ENCODE measurements around the gene RHEBL1.
A peak's percentile ranks its signal among the peaks of the same experiment; 100 is the strongest.

RHEBL1 gene

DNA sequence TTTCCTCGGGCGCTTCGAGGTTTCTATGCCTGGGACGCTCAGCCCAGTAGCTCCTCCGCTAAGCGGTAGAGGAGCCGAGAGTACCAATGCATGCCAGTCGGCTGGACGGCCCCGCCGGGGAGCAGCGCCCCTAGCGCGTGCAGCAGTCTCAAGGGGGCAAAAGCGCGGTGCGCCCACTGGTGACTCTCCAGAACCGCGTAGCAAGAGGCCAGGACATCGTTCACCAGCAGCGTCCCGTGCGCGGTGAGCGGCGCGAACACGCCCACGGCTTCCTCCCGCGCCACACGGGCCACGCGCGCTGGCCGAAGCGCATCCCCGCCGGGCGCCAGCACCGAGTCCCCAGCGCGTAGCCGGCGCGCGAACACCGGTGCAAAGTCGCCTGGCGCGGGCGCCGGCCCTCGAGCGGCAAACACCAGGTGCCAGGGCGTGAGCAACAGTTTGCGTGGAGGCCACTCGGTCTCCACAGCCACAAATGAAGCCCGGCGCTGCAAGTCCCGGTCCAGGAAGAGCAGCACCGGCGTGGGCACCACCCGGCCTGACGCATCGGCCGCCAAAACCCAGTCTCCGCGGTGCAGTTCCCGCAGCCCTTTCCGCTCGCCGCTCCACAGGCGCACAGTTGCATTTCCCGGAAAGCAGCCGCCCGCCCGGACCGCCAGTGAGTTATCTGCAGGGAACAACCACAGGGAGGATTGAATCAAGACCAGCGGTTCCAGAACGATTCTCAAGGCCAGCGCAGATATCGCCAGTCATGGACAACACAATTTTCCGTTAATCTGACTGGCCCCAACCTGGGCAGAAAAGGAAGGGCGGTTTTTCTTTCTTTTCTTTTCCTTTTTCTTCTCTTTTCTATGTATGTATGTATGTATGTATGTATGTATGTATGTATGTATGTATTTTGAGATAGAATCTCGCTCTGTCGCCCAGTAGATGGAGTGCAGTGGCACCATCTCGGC lies 20.3 kb upstream of the RHEBL1 start:
- peak overlapping the region; percentile 41; the same call in 1 of the 2 replicates for H2AFZ ChIP-seq (ENCODE audit: low read depth, low read length)
- peak overlapping the region; percentile 12; the same call in 1 of the 2 replicates for H3K9ac ChIP-seq (ENCODE audit: low read length)
- H3K4me1 ChIP-seq (ENCODE audit: low read length): peaks cover 27% of the 10 kb centered on the region
- peaks cover 53% of the 10 kb centered on the region for H3K27me3 ChIP-seq (ENCODE audit: low read depth, low read length)
- H3K4me2 ChIP-seq (ENCODE audit: low read length): peak overlapping the region; percentile 80
- H3K4me3 ChIP-seq (ENCODE audit: low read length): peak overlapping the region; percentile 74
- H3K36me3 ChIP-seq (replicated peaks; ENCODE audit: low read depth, low read length): no peaks in the 10 kb centered on the region
- no peak overlapping the region for H3K27ac ChIP-seq (ENCODE audit: low read length)
- TF ChIP-seq, protein P1, sequence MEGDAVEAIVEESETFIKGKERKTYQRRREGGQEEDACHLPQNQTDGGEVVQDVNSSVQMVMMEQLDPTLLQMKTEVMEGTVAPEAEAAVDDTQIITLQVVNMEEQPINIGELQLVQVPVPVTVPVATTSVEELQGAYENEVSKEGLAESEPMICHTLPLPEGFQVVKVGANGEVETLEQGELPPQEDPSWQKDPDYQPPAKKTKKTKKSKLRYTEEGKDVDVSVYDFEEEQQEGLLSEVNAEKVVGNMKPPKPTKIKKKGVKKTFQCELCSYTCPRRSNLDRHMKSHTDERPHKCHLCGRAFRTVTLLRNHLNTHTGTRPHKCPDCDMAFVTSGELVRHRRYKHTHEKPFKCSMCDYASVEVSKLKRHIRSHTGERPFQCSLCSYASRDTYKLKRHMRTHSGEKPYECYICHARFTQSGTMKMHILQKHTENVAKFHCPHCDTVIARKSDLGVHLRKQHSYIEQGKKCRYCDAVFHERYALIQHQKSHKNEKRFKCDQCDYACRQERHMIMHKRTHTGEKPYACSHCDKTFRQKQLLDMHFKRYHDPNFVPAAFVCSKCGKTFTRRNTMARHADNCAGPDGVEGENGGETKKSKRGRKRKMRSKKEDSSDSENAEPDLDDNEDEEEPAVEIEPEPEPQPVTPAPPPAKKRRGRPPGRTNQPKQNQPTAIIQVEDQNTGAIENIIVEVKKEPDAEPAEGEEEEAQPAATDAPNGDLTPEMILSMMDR (IDR thresholded peaks at IDR 0.05; ENCODE audit: low read depth, low read length): peak; percentile 48
- TF ChIP-seq EZH2phosphoT487 (IDR thresholded peaks at IDR 0.05; ENCODE audit: low read depth): no peak
- H4K20me1 ChIP-seq (ENCODE audit: insufficient read depth, low read length): no peaks in the 10 kb centered on the region
- H3K9me3 ChIP-seq (ENCODE audit: insufficient read depth, low read length): no peaks in the 10 kb centered on the region
- no peaks in the 10 kb centered on the region for H3K79me2 ChIP-seq (ENCODE audit: low read length)

DNA sequence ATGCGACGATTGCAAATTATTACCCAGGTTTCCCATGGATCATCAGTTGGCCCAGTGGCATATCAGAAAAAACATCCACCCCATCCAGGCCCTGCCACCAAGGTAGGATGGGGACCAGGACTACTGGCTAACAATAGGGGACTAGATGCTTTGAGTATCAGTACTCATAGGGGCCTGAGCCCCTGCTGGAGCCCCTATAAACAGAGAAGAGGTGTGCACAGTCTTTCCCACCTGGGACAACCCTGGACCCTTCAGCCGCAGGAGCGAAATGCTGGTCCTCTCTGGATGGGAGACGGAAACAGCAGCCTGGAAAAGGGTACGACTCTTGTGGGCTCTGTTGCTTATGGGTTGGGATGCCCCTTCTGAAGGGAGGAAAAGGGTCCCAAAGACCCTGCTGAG lies 19.2 kb upstream of the RHEBL1 start:
- Histone ChIP-seq H4K20me1 (ENCODE audit: insufficient read depth, low read length) (no peaks in the 10 kb centered on the region), H3K27ac (ENCODE audit: low read length) (no peak overlapping the region), H3K36me3 (replicated peaks; ENCODE audit: low read depth, low read length) (no peaks in the 10 kb centered on the region), H3K27me3 (ENCODE audit: low read depth, low read length) (peaks cover 42% of the 10 kb centered on the region), H3K9me3 (ENCODE audit: insufficient read depth, low read length) (no peaks in the 10 kb centered on the region), H3K4me3 (ENCODE audit: low read length) (peak overlapping the region; percentile 71; the same call in 1 of the 2 replicates), H3K4me2 (ENCODE audit: low read length) (peak overlapping the region; percentile 89), H2AFZ (ENCODE audit: low read depth, low read length) (0 out of 2 replicates have a peak overlapping the region, but pooled peaks have one; percentile 99), H3K79me2 (ENCODE audit: low read length) (no peaks in the 10 kb centered on the region), H3K4me1 (ENCODE audit: low read length) (peaks cover 26% of the 10 kb centered on the region), H3K9ac (ENCODE audit: low read length) (no peak overlapping the region)
- no peak for TF ChIP-seq EZH2phosphoT487 (IDR thresholded peaks at IDR 0.05; ENCODE audit: low read depth)
- TF ChIP-seq, protein P1 (IDR thresholded peaks at IDR 0.05; ENCODE audit: low read depth, low read length): no peak

DNA sequence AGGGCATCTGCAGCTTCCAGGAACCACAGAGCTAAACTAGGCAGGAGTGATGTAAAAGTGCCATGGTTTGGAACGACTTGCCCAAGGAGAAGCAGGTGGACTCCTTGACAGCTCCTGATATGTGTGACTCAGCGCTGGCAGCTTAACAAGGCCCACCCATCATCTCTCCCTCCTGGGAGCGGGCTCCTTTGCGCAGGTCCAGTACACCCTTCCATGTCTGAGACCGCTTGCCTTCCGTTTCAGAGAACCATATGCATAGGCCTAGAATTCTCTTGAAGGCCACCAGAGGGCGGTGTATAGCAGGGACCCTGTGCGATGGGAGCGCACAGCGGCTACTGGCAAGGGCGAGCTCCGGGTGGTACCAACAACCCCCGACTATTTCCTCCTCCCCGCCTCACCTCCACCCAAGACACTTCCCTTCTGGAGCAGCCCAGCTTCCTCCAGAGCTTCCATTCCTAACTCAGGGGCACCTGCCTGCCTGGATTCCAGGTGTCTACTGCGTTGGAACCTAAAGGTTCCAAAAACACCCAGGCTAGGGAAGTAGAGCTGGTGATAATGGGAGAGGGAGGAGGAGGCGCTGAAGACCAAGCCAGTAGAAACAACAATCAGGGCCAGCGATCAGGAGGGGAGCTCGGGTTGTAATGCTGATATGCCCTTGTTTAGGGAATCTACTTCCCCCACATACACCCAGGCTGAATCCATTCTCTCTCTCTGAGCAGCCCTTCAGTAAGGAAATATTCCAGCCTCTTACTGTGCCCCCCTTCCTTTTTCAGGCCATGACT lies 18.6 kb upstream of the RHEBL1 start:
- Histone ChIP-seq H3K79me2 (ENCODE audit: low read length) (no peaks in the 10 kb centered on the region), H3K4me3 (ENCODE audit: low read length) (peak overlapping the region; percentile 71), H3K27ac (ENCODE audit: low read length) (no peak overlapping the region), H4K20me1 (ENCODE audit: insufficient read depth, low read length) (no peaks in the 10 kb centered on the region), H2AFZ (ENCODE audit: low read depth, low read length) (peak overlapping the region; percentile 99), H3K9ac (ENCODE audit: low read length) (peak overlapping the region; percentile 46), H3K27me3 (ENCODE audit: low read depth, low read length) (peaks cover 37% of the 10 kb centered on the region), H3K4me1 (ENCODE audit: low read length) (peaks cover 20% of the 10 kb centered on the region), H3K4me2 (ENCODE audit: low read length) (peak overlapping the region; percentile 89), H3K9me3 (ENCODE audit: insufficient read depth, low read length) (no peaks in the 10 kb centered on the region), H3K36me3 (replicated peaks; ENCODE audit: low read depth, low read length) (no peaks in the 10 kb centered on the region)
- TF ChIP-seq EZH2phosphoT487 (IDR thresholded peaks at IDR 0.05; ENCODE audit: low read depth): no peak
- TF ChIP-seq, protein P1 (IDR thresholded peaks at IDR 0.05; ENCODE audit: low read depth, low read length): peak; percentile 79

DNA sequence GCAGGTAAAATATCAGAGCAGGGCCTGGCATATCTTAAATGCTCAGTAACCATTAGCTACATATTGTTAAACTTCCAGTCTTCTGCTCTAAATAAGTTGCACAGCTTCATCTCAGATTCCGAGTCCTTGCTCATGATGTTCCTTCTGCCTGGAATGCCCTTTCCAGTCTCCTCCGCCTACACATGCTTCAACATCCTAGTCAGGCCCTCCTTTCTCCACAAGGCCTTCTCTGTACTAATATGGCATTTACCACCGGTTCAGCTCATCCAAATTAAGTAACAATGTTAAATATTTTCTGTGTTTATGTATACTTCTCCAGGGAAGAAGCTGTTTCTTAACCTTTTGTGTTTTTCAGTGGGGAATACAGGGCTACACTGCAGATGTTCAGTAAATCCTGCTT lies 16.3 kb upstream of the RHEBL1 start:
- peaks cover 17% of the 10 kb centered on the region for H3K27me3 ChIP-seq (ENCODE audit: low read depth, low read length)
- TF ChIP-seq, protein P1 (IDR thresholded peaks at IDR 0.05; ENCODE audit: low read depth, low read length): no peak
- no peak for TF ChIP-seq EZH2phosphoT487 (IDR thresholded peaks at IDR 0.05; ENCODE audit: low read depth)
- H3K79me2 ChIP-seq (ENCODE audit: low read length): no peaks in the 10 kb centered on the region
- H2AFZ ChIP-seq (ENCODE audit: low read depth, low read length): no peak overlapping the region
- H4K20me1 ChIP-seq (ENCODE audit: insufficient read depth, low read length): no peaks in the 10 kb centered on the region
- no peak overlapping the region for H3K4me2 ChIP-seq (ENCODE audit: low read length)
- no peaks in the 10 kb centered on the region for H3K36me3 ChIP-seq (replicated peaks; ENCODE audit: low read depth, low read length)
- peaks cover 10% of the 10 kb centered on the region for H3K4me1 ChIP-seq (ENCODE audit: low read length)
- H3K9me3 ChIP-seq (ENCODE audit: insufficient read depth, low read length): no peaks in the 10 kb centered on the region
- H3K9ac ChIP-seq (ENCODE audit: low read length): no peak overlapping the region
- H3K4me3 ChIP-seq (ENCODE audit: low read length): no peak overlapping the region
- no peak overlapping the region for H3K27ac ChIP-seq (ENCODE audit: low read length)
